Ascending aorta (tissue), 2 donors: ENCODE data around the gene ADGRB3. TPM values are rescaled to one million over a fixed set of nuclear protein-coding genes. Genes with fewer than 3 reads are reported as not detected.

Source experiments
- DNase-seq, 2 donors: peaks; one replicate each; pipeline ENCODE4 v3.0.0-alpha.2; 2019; ENCODE audit warnings: low spot score in 2 of 2
- H3K27ac ChIP-seq, 2 donors: fragments of 200-600 bp; sonication (generic); one replicate each; pipeline ENCODE4 v1.5.1; 2016 to 2017; ENCODE audit warnings: mild to moderate bottlenecking in 1 of 2
- H3K27me3 ChIP-seq: fragments of 200-600 bp; sonication (generic); one replicate; pipeline ENCODE4 v1.5.1; 2017
- H3K36me3 ChIP-seq, 2 donors: fragments of 200-600 bp; sonication (generic); one replicate each; pipeline ENCODE4 v1.5.1; 2016
- H3K4me1 ChIP-seq, 2 donors: fragments of 200-600 bp; sonication (generic); one replicate each; pipeline ENCODE4 v1.5.1; 2016 to 2017; ENCODE audit warnings: mild to moderate bottlenecking in 1 of 2
- H3K4me3 ChIP-seq, 2 donors: fragments of 200-600 bp; sonication (generic); one replicate each; pipeline ENCODE4 v1.5.1; 2016 to 2017; ENCODE audit warnings: mild to moderate bottlenecking in 1 of 2
- H3K9me3 ChIP-seq, 2 donors: fragments of 200-600 bp; sonication (generic); one replicate each; pipeline ENCODE4 v1.5.1; 2016
- intact Hi-C: fragments of 100-400 bp; cut with DNase I; formaldehyde crosslinking; loops from one replicate; pipeline ENCODE4 v1.15.1; 2023
- total RNA-seq: library from RNA; depleted of rRNA; stranded (reverse); fragments of >200 nt; gene quantifications from one replicate; pipeline ENCODE4 v1.1.0, GENCODE V29; 2016
- TF ChIP-seq, protein P1 (sequence below), 3 experiments: fragments of 200-600 bp in 2 of 3; fragments of 450-650 bp in 1 of 3; sonication (generic) in 2 of 3; IDR thresholded peaks; one replicate each; pipeline ENCODE4 v1.5.1; 2016 to 2019; ENCODE audit warnings: antibody characterized with exemption in 3 of 3, mild to moderate bottlenecking in 1 of 3, moderate library complexity in 1 of 3

Gene ADGRB3
- total RNA-seq, 1 donor from 2014 or later = 4.4 TPM

DNA sequence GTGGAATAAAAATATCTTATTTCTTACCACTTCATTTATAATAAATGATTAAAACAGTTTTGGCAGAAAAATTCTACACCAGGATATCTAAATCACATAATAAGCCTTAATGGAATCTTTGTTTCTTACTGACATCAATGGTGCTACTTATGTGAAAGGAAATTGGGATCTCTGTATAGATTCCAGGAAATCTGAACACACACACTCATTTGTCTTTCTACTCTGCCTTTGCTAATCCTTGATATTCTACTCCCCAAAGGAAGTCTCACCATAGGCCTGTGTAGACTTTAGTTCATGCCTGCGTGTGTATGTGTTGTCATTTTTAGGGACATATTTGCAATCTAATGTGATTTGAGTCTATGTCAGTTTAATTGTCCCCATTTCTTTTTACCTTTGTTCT, 7.9 kb downstream of the ADGRB3 start:
- Histone ChIP-seq H3K4me1 (no peaks in the 10 kb centered on the region), H3K27me3 (no peaks in the 10 kb centered on the region), H3K27ac (no peak overlapping the region), H3K9me3 (no peaks in the 10 kb centered on the region), H3K4me3 (no peak overlapping the region), H3K36me3 (no peaks in the 10 kb centered on the region)
- TF ChIP-seq, protein P1, sequence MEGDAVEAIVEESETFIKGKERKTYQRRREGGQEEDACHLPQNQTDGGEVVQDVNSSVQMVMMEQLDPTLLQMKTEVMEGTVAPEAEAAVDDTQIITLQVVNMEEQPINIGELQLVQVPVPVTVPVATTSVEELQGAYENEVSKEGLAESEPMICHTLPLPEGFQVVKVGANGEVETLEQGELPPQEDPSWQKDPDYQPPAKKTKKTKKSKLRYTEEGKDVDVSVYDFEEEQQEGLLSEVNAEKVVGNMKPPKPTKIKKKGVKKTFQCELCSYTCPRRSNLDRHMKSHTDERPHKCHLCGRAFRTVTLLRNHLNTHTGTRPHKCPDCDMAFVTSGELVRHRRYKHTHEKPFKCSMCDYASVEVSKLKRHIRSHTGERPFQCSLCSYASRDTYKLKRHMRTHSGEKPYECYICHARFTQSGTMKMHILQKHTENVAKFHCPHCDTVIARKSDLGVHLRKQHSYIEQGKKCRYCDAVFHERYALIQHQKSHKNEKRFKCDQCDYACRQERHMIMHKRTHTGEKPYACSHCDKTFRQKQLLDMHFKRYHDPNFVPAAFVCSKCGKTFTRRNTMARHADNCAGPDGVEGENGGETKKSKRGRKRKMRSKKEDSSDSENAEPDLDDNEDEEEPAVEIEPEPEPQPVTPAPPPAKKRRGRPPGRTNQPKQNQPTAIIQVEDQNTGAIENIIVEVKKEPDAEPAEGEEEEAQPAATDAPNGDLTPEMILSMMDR (IDR thresholded peaks at IDR 0.05) = no peak
- DNase-seq = no peak
- intact Hi-C loops = loop anchor here (5.0 kb wide), 1 partner anchor 94 kb away; no protein-coding TSS in a partner anchor

DNA sequence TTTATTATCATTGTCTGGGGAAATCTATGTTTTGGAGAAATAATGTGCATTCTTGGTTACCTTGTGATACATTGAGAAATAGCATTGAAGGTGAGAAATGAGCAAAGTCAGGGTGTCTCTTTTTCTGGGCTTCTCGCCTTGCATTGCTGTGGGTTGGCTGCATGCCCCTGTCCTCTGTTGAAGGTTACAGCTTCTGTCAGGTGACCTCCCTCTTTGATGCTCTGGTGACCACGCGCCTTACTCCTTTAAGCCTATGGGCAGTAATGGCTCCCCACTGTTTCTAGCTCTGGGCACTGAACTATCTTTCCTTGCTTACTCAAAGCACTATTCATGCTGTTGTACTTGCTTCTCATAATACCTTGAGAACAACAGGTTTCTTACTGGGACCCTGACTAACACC, 14.6 kb downstream of the ADGRB3 start:
- TF ChIP-seq, protein P1 (IDR thresholded peaks at IDR 0.05) = no peak
- DNase-seq = no peak
- Histone ChIP-seq H3K4me3 (no peak overlapping the region), H3K36me3 (no peaks in the 10 kb centered on the region), H3K4me1 (peaks cover 0 to 6% of the 10 kb centered on the region in 2 donors), H3K27ac (no peak overlapping the region), H3K27me3 (no peaks in the 10 kb centered on the region), H3K9me3 (no peaks in the 10 kb centered on the region)
- intact Hi-C loops = no loop called here

DNA sequence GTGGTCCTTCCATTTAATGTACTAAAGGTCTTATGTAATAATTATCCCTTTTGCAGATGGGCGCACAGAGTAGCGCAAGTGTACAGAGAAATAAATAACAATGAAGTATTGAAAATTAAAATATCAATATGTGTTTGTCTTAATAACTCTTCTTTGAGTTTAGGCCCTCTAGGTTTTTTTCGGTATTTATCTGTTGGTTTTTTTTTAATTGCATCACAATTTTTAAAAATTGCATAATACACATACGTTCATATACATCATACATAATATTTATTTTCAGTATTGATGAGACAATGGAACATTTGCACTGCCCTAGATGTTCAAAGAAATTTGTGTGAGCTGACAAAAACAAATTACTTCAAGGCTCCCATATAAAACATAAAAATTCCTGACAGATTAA, 15.1 kb downstream of the ADGRB3 start:
- Histone ChIP-seq H3K4me1 (peaks cover 0 to 6% of the 10 kb centered on the region in 2 donors), H3K27ac (no peak overlapping the region), H3K36me3 (no peaks in the 10 kb centered on the region), H3K4me3 (no peak overlapping the region), H3K27me3 (no peaks in the 10 kb centered on the region), H3K9me3 (no peaks in the 10 kb centered on the region)
- TF ChIP-seq, protein P1 (IDR thresholded peaks at IDR 0.05) = no peak
- no peak for DNase-seq
- intact Hi-C loops = no loop called here

GRCh38 chr6:68651011-68651985, 16.2 kb downstream of the ADGRB3 start:
- TF ChIP-seq, protein P1 (IDR thresholded peaks at IDR 0.05) = no peak
- no peak for DNase-seq
- Histone ChIP-seq H3K36me3 (no peaks in the 10 kb centered on the region), H3K4me1 (peaks cover 0 to 6% of the 10 kb centered on the region in 2 donors), H3K4me3 (no peak overlapping the region), H3K9me3 (no peaks in the 10 kb centered on the region), H3K27ac (no peak overlapping the region), H3K27me3 (no peaks in the 10 kb centered on the region)
- intact Hi-C loops = no loop called here

- DNase-seq = no peak
- TF ChIP-seq, protein P1 (IDR thresholded peaks at IDR 0.05) = no peak
- Histone ChIP-seq H3K27me3 (no peaks in the 10 kb centered on the region), H3K4me1 (peaks cover 0 to 6% of the 10 kb centered on the region in 2 donors), H3K27ac (no peak overlapping the region), H3K9me3 (no peaks in the 10 kb centered on the region), H3K36me3 (no peaks in the 10 kb centered on the region), H3K4me3 (no peak overlapping the region)
- intact Hi-C loops = no loop called here
These were observed 17.0 kb downstream of the ADGRB3 start for GRCh38 chr6:68652117-68652536.
